Measurements from ENCODE around the gene SLC25A22.

DNA sequence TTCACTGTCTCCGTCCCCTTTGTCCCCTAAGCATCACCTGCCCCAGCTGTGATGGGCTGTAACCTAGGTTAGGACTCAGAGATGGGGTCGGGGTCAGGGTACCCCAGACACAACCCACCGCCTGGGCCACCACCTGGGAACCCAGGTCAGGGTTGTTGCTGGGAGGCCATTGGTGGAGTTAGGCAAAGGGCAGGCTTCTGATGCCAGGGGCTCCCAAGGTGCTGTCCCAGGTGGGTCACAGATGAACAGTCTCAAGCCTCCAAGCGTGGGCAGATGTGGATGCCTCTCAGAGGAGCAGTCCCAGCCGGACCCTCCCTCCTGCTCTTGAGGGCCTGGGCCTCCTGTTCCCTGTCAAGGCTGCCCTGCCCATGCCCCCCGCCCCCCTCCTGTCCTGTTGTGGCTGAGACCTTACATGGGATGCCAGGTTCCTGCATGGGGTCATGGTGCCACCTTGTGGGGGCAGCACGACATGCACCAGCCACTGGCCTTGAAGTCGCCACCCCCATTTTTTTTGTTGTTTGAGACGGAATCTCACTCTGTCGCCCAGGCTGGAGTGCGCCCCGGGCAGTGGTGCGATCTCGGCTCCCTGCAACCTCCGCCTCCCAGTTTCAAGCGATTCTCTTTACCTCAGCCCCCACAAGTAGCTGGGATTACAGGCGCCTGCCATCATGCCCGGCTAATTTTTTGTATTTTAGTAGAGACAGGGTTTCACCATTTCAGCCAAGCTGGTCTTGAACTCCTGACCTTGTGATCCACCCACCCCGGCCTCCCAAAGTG is 32.9 kb downstream of the SLC25A22 start:
- TF ChIP-seq, protein P1, sequence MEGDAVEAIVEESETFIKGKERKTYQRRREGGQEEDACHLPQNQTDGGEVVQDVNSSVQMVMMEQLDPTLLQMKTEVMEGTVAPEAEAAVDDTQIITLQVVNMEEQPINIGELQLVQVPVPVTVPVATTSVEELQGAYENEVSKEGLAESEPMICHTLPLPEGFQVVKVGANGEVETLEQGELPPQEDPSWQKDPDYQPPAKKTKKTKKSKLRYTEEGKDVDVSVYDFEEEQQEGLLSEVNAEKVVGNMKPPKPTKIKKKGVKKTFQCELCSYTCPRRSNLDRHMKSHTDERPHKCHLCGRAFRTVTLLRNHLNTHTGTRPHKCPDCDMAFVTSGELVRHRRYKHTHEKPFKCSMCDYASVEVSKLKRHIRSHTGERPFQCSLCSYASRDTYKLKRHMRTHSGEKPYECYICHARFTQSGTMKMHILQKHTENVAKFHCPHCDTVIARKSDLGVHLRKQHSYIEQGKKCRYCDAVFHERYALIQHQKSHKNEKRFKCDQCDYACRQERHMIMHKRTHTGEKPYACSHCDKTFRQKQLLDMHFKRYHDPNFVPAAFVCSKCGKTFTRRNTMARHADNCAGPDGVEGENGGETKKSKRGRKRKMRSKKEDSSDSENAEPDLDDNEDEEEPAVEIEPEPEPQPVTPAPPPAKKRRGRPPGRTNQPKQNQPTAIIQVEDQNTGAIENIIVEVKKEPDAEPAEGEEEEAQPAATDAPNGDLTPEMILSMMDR (conservative IDR thresholded peaks at IDR 0.05), result no peak; the same call in 1 of the 2 replicates
- TF ChIP-seq ZFX (IDR thresholded peaks at IDR 0.05), result no peak

Data from C4-2B (cell line).